Astrocyte of the hippocampus (primary cell): Measurements from ENCODE around the gene RNF208.

Source experiments
- DNase-seq: peaks from one replicate; pipeline ENCODE4 v3.0.0; 2011; ENCODE audit warnings: low read depth, low spot score

RNF208 gene

DNA sequence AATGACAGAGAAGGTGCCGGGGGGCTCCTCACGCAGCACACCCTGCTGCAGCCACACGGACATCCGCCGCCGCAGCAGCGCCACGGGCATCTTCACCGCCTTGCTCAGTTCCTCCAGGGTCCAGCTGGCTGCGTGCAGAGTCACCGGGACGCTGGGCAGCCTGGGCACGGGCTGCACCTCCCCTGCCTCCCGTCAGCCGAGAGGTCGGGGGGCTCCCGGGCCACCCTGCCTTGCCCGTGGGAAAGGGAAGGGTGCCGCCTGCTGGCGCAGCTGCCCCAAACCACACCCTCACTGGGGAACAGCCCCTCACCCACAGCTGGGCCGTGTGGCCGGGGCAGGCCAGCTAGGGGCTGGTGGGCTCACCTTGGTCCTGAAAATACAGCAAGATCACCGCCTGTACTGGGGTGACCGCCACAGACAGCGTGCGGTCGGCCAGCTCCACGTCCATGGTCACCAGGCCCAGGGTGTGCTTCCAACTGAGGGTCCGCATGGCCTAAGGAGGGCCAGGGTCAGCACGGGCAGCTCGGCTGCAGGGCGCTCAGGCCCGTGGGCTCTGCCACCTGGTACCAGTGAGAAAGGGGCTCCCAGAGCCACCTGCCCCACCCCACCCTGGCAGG lies 46.6 kb downstream of the RNF208 start:
- no peak for DNase-seq

DNA sequence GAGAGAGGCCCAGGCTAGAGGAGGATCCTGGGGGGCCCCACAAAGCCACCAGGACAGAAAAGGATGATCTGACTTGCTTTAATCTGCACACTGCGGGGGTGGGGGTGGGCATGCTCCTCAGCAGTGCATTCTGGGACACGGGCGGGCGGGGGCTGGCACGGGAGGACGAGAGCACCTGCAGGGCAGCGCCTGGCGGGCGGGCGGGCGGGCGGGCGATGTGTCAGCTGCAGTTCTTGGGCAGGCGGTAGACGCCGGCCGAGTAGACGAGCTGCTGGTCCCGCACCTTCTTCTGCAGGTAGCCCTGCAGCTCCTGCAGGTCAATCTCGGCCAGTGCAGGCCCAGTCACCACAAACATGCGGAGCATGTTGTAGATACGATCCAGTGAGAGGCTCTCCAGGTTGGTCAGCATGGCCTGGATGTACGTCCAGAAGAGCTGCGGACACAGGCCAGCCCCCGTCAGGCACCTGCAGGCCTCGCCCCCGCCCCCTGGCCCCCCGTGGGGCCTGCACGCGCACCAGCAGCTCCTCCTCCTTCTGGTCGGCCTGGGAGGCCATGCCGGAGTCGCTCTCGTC lies 47.2 kb downstream of the RNF208 start:
- DNase-seq, result no peak

DNA sequence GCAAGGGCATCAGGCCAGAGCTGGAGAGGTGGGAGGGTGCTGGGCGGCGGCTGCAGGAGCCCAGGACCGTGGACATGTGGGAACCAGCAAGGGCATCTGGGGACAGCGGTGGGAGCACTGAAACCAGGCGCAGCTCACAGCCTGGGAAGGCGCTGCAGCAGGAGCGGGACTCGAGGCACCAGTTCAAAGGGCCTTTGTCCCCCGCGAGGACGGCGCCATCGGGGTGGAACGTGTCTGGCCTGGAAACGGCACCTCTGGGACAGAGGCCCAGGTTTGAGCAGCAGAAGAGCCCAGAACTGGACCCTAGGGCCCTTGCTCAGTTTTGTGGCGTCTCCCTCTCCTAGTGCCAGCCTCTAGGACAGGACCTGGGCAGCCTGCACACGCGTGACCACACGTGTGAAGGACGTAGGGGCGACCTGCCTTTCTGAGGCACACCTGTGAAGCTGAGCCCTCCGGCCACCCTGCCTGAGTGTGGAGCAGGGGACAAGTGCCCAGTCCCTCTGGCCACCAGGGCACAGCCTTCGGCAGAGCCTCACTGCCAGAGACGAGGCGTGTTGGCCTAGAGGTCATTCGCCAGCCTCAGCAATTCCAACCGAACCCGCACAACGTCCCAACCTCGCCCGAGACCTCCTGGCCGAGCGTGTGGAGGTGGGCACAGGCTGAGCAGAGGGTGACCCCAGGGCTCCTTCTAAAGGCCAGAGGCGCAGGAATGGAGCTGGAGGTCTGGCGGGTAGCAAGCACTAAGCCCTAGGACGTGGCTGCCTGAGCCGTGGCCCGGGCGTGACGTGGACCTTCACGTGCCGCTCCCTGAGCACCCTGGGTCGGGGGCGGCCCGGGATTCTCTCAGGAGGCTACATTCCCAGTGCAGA lies 48.0 kb downstream of the RNF208 start:
- DNase-seq, result no peak

DNA sequence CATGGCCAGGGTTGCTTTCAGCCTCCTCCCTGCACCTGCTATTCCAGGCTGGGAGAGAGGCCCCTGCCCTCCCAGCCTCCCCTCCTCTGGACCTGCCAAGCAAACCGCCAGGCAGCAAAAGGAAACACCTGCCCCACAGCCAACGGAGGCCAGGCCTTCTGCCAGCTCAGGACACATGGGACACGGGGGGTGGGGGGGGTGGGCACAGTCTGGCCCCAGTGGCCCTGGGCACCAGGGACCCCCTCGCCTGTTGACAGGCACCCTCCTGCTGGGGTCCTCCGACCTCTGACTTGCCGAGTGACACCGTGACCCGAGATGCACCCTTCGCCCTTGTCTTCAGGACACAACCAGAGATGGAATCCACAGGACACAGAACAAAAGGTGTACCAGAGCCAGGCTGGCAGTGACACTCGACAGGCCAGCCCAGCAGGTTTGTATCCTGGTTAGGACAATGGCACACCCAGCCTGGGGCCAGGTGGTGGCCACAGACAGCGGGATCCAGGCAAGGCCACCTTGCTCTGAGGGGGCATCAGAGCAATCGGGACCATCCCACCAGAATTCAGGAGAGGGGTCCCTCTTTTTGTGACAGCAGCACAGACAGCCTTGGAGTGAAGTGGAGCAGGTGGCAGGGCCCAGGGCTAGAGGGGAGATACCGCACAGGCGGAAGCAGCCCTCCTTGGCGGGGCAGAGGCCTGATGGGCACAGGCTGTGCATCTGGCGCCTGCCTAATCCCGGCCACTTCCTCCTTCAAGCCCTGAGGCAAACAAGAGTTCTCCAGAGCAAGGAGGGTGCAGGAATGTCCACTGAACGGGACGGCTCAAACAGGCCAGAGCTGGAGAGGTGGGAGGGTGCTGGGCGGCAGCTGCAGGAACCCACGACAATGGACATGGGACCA lies 48.9 kb downstream of the RNF208 start:
- no peak for DNase-seq

DNA sequence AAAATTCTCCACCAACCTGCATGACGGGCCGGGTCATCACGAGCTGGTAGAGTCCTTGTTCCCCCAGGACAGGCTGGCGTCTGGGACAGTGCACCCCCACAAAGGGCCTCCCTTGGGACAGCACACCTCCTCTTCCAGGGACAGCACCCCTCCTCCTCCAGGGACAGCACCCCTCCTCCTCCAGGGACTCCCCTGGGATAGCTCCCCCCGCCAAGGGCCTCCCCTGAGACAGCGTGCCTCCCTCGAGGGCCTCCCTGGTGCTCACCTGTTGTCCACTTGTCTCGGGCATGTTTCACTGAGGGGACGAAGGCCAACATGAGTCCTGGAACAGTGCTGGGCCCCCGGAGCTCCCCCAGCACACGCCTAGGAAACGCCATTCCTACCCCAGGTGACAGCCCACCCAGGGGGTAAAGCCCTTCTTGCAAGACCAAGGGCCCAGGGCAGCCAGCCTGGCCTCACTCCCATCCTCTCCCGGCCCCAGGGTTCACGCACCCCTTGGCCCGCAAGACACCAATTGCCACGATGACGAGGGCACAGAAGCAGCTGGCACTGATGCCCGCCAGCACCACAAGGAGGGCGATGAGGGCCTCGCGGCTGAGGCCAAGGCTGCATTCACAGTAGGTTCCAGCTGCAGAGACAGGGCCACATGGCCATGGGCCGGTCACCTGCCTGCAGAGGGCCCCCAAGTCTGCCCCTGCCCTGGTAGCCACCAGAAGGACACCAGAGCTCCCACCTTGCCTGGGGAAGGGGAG lies 50.7 kb downstream of the RNF208 start:
- DNase-seq, result no peak

DNA sequence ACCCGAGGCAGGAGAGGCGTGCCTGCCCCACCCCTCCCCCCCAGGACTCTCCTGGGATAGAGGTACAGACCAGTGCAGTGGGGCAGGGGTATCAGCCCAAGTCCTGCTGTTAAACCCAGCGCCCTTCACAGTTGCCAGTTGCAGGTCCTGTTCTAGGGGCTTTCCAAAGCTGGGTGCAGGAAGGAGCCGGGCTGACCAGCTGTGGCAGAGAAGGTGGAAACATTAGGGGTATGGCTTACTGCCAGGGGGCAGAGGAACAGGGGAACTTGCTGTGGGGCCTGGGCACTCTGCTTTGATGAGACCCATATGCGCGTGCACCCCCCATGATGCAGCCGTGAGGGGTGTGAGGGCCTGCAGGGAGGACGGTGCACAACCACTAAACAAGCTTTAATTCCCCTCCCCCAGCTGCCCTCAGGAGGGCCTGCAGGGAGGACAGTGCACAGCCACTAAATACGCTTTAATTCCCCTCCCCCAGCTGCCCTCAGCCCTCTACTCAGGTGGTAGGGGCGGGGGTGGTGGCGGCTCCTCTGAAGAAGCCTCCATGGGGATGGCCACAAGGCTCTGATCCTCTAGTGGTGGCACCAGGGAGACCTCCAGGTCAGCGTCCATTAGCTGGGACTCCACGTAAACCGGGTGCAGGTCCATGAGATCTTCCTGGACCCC lies 51.4 kb downstream of the RNF208 start:
- DNase-seq, result no peak
